WI38 (cell line): ENCODE data around the gene LILRA5.
A peak's percentile ranks its signal among the peaks of the same experiment; 100 is the strongest.
"Not testable (repeated sequence)": the region's sequence is repeated elsewhere in the genome, so short reads cannot be mapped to it uniquely, and the experiment has no call there.

ENCODE experiments used
- H3K4me3 ChIP-seq: 2 replicates; pipeline ENCODE4 v1.5.1; 2011; ENCODE audit warnings: low read depth, mild to moderate bottlenecking, control low read depth, low read length
- TF ChIP-seq, protein P1 (sequence below): IDR thresholded peaks from 2 replicates; pipeline ENCODE4 v1.5.1; 2012; ENCODE audit warnings: low read depth, mild to moderate bottlenecking, control low read depth, low read length

LILRA5 gene

DNA sequence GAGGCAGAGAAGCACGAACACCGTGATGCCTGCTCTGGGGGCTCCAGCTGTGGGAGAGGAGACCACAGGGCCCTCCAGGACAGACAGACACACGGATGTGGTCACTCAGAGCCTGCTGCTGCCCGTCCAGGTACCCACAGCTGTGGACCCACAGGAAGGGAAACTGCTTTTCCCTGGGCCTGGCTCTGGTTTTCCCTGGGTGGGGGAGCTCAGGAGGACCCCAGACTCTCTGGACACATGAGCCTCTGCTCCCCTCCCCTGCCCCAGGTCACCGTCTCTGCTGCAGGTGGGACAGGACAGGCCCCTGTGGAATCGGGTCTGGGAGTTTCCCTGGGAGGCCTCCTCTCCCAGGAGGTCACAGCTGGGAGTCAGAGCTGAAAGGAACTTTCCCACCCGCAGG lies 18.7 kb upstream of the LILRA5 start:
- TF ChIP-seq, protein P1, sequence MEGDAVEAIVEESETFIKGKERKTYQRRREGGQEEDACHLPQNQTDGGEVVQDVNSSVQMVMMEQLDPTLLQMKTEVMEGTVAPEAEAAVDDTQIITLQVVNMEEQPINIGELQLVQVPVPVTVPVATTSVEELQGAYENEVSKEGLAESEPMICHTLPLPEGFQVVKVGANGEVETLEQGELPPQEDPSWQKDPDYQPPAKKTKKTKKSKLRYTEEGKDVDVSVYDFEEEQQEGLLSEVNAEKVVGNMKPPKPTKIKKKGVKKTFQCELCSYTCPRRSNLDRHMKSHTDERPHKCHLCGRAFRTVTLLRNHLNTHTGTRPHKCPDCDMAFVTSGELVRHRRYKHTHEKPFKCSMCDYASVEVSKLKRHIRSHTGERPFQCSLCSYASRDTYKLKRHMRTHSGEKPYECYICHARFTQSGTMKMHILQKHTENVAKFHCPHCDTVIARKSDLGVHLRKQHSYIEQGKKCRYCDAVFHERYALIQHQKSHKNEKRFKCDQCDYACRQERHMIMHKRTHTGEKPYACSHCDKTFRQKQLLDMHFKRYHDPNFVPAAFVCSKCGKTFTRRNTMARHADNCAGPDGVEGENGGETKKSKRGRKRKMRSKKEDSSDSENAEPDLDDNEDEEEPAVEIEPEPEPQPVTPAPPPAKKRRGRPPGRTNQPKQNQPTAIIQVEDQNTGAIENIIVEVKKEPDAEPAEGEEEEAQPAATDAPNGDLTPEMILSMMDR, result no peak
- H3K4me3 ChIP-seq, result no peak overlapping the region

DNA sequence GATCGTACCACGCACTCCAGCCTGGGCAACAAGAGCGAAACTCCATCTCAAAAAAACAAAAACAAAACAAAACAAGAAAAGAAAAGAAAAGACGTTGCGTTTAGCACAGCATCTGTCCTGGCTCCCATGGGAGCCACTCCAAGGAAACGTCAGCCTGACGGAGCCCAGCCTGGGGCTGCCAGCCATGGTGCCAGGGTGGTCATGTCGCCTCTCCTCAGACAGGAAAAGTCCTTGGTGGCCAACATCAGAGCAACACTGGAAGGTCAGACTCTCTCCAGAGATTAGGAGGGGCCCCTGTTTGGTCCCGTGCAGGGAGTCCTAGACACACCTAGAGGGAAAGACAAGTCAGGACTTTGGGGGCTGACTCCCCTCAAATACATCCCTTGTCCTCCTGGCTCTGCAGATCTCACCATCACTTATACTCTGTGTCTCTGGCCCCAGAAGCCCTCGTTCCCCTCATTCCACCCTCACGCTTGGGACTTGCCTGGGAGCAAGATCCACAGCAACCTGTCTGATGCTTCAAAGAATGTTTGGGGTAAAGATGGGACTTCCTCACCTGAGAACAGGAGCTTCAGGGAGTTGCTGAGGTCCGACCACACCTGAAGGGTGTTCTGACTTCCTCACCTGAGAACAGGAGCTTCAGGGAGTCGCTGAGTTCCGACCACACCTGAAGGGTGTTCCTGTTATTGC lies 16.7 kb upstream of the LILRA5 start:
- no peak overlapping the region for H3K4me3 ChIP-seq
- TF ChIP-seq, protein P1, result no peak

DNA sequence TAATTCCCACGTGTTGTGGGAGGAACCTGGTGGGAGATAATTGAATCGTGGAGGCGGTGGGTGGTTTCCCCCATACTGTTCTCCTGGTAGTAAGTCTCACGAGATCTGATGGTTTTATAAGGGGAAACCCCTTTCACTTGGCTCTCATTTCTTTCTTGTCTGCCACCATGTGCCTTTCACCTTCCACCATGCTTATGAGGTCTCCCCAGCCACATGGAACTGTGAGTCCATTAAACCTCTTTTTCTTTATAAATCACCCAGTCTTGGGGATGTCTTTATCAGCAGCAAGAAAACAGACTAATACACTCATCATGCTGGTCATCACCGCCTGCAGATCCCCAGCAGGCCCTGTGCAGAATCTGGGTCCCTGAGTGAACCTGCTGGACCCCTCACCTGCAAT lies 15.8 kb upstream of the LILRA5 start:
- H3K4me3 ChIP-seq, result not testable (repeated sequence)

DNA sequence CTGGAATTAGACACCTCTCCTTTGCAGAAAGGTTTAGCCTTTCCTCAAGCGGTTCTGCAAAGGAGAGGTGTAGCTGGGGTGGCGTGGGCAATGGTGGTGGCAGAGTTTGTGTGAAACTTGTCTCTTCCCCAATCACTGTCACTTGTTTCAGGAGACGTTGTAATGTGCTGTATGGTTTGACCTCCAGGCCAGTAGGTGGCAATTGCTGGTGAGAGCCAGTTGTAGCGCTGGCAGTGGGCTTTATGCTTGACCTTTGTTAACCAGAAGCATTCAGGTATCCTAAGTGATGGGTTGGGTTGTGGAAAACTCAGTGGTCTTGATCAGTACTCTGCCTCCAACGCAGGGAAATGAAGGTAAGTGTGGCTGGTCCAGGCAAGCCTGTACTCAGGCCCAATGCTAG lies 12.7 kb upstream of the LILRA5 start:
- no peak overlapping the region for H3K4me3 ChIP-seq
- TF ChIP-seq, protein P1, result no peak

DNA sequence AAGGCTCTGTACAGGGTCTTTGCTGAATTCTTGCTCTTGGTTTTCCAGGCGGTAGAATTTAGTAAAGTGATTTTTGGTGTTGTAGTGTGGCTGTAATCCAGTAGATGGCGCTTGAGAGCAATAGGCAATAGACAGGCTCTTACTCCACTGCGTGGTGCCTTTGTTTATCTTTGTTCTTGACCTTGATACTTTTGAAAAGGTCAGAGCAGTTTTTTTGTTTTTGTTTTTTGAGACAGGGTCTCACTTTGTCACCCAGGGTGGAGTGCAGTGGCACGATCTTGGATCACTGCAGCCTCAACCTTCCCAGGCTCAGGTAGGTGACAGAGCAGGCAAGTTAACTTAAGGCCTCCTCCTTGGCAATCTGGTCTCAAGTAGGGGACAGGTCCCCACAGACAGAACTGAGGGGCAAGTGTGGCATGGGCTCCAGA lies 12.2 kb upstream of the LILRA5 start:
- no peak overlapping the region for H3K4me3 ChIP-seq
- TF ChIP-seq, protein P1, result peak; percentile 79

DNA sequence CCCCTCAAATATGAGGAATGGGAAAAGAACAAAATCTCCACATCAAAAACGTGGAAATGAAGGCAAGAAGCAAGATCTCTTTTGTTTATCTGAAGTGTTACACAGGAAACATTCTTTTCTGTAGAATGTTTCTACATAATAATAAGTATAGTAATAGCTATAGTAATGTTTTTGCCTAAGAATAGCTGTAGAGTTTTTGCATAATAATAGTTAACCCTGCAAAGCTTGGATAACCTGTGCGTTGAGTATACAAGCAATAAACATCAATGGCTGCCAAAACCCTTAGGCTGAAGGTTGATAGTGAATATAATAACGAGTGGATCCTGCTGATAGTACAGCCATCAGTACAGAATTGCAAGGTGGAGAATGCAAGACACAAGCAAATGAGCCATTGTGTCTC lies 11.1 kb upstream of the LILRA5 start:
- no peak overlapping the region for H3K4me3 ChIP-seq
- TF ChIP-seq, protein P1, result no peak

DNA sequence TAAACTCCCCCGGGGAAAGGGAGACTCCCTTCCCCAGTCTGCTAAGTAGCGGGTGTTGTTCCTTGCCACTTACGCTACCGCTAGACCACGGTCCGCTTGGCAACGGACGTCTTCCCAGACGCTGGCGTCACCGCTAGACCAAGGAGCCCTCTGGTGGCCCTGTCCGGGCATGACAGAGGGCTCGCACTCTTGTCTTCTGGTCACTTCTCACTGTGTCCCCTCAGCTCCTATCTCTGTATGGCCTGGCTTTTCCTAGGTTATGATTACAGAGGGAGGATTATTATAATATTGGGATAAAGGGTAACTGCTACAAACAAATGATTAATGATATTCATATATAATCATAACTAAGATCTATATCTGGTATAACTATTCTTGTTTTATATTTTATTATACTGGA lies 10.0 kb upstream of the LILRA5 start:
- H3K4me3 ChIP-seq, result not testable (repeated sequence)

DNA sequence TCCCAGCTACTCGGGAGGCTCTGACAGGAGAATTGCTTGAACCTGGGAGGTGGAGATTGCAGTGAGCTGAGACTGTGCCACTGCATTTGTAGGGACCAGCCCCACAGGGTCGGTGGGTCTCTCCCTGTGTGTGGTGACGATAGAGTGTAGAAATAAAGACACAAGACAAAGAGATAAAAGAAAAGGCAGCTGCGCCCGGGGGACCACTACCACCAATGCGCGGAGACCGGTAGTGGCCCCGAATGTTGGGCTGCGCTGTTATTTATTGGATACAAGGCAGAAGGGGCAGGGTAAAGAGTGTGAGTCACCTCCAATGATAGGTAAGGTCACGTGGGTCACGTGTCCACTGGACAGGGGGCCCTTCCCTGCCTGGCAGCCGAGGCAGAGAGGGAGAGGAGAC lies 9.3 kb upstream of the LILRA5 start:
- not testable (repeated sequence) for H3K4me3 ChIP-seq

DNA sequence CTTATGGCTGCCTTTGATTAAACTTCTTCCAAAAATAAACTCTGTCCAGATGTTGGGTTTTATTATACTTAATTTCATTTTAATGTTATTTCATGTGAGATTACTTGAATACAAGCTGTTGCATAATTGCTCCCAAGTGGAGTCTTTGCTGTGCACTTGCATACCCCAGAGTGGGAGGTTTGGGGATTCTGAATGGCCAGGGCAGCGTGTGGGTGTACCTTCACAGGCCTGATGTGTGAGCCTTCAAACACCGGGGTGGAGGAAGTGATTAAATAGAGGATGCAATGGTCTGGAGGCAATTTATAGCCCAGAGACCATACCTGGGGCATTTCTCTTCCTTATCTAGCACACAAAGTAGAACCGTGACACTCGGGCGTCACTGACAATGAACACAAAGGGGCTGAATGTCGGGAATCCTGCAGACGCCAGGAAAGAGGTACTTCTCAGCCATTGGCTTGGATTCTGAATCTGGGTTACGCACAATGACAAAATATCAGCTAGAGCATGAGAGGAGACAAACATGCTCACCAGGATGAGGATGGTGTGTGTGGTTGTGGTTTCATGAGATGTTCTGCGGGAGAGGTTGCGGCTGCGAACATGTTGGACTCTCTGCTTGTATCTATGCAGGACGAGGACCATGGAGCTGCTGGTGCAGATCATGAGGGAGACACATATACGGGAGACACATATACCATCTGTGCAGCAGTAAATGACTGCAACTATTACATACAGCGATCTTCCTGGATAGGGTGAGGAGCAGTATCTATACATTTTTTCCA lies 7.1 kb upstream of the LILRA5 start:
- TF ChIP-seq, protein P1, result no peak
- no peak overlapping the region for H3K4me3 ChIP-seq
